Smooth muscle cell (in vitro differentiated cells): Measurements from ENCODE around the gene LRP1. TPM values are rescaled to one million over a fixed set of nuclear protein-coding genes. Genes with fewer than 3 reads are reported as not detected.

Source experiments
- DNase-seq: peaks from one replicate; lab custom pipeline; 2025; ENCODE audit not compliant: unreplicated experiment; lab: John Stamatoyannopoulos, UW
- H2AFZ ChIP-seq: fragments of 200-600 bp; sonication (generic); 2 replicates; pipeline ENCODE4 v1.6.0; 2016; ENCODE audit warnings: antibody characterized with exemption, low read depth, mild to moderate bottlenecking
- H3F3A ChIP-seq: fragments of 200-600 bp; sonication (generic); 2 replicates; pipeline ENCODE4 v1.6.0; 2017; ENCODE audit warnings: antibody characterized with exemption, low read depth
- H3K27ac ChIP-seq: fragments of 200-600 bp; sonication (generic); 2 replicates; pipeline ENCODE4 v1.5.1; 2016; ENCODE audit warnings: low read depth, mild to moderate bottlenecking
- H3K27me3 ChIP-seq: fragments of 200-600 bp; sonication (generic); 2 replicates; pipeline ENCODE4 v1.6.1; 2016; ENCODE audit warnings: low read depth, mild to moderate bottlenecking
- H3K36me3 ChIP-seq: fragments of 200-600 bp; sonication (generic); 2 replicates; pipeline ENCODE4 v1.5.1; 2016; ENCODE audit warnings: low read depth
- H3K4me1 ChIP-seq: fragments of 200-600 bp; sonication (generic); 2 replicates; pipeline ENCODE4 v1.5.1; 2016; ENCODE audit warnings: low read depth
- H3K4me2 ChIP-seq: fragments of 200-600 bp; sonication (generic); 2 replicates; pipeline ENCODE4 v1.6.0; 2016; ENCODE audit warnings: mild to moderate bottlenecking
- H3K4me3 ChIP-seq: fragments of 200-600 bp; sonication (generic); 2 replicates; pipeline ENCODE4 v1.5.1; 2016; ENCODE audit warnings: mild to moderate bottlenecking
- H3K79me2 ChIP-seq: fragments of 200-600 bp; sonication (generic); 2 replicates; pipeline ENCODE4 v1.6.0; 2016; ENCODE audit warnings: low read depth, mild to moderate bottlenecking
- H3K9ac ChIP-seq: fragments of 200-600 bp; sonication (generic); 2 replicates; pipeline ENCODE4 v1.6.0; 2016; ENCODE audit warnings: low read depth
- H3K9me3 ChIP-seq: fragments of 200-600 bp; sonication (generic); replicated peaks from 2 replicates; pipeline ENCODE4 v1.5.1; 2016; ENCODE audit warnings: low read depth
- H4K20me1 ChIP-seq: fragments of 200-600 bp; sonication (generic); 2 replicates; pipeline ENCODE4 v1.6.0; 2016; ENCODE audit warnings: low read depth
- WGBS: methylation state at CpG from one replicate; pipeline ENCODE4 v1.1.7; 2016; ENCODE audit warnings: low lambda C conversion rate; 5-methylcytosine and 5-hydroxymethylcytosine counted together
- polyA plus RNA-seq: library from polyadenylated mRNA; unstranded; fragments of >200 nt; fragmentation: Nextera tagmentation; extraction: Ambion mirVana; gene quantifications from 2 replicates; pipeline ENCODE4 v1.2.1, GENCODE V29; 2016
- total RNA-seq: library from RNA; depleted of rRNA; stranded (reverse); fragments of >200 nt; gene quantifications from 2 replicates; pipeline ENCODE4 v1.2.3, GENCODE V29; 2014
- TF ChIP-seq, protein P1 (sequence below): fragments of 200-600 bp; sonication (generic); IDR thresholded peaks from 2 replicates; pipeline ENCODE4 v1.5.1; 2017; ENCODE audit warnings: borderline replicate concordance, mild to moderate bottlenecking, antibody characterized with exemption; ENCODE audit not compliant: insufficient read depth, poor library complexity, severe bottlenecking

LRP1 gene
- total and polyA plus RNA-seq, 2 experiments from 2014 or later = 75.3 to 95.4 TPM

DNA sequence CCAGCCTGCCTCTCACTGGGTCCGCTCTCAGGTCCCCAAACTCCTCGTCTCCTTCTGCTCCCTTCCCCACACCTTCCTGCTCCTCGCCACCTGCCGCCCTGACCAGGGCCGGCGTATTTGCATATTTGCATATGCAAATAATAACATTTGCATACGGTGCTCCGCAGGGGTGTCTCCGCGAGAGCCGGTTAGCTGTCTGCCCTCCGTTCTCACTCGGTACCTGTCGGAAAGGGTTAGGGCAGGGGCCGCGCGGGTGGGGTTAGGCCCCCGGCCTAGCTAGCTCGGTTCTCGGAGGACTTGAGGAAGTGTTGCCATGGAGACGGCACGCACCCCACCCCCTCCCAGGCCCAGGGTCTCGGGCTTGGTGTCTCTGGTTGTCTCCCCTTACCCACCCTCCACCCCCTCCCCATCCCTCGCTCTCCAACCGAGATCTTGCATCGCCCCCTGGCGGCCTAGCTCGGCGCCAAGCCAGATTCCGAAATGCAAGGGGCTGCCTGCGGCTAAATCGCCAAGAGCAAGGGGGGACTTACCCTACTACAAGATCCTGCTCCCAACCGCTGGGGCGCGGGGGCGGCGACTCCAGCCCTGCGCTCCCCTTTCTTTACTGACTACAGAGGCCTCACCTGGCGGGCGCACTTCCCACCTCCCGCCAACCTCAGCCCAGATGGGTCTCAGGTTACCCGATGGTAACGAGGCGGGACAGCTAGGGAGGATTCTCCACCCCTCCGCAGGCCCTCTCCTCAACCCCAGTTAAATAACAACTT lies 114.6 kb downstream of the LRP1 start:
- H3K9ac ChIP-seq = peak overlapping the region; percentile 1
- H2AFZ ChIP-seq = no peak overlapping the region
- peak overlapping the region; percentile 99 for H3K4me2 ChIP-seq
- H3K27ac ChIP-seq = no peak overlapping the region
- H3K27me3 ChIP-seq = peaks cover 18% of the 10 kb centered on the region
- no peaks in the 10 kb centered on the region for H3K9me3 ChIP-seq
- H3K36me3 ChIP-seq = no peaks in the 10 kb centered on the region
- WGBS = 3% methylated on average over 40 of the region's 45 CpGs
- no peaks in the 10 kb centered on the region for H3F3A ChIP-seq
- peak overlapping the region; percentile 57 for H3K4me3 ChIP-seq
- TF ChIP-seq, protein P1, sequence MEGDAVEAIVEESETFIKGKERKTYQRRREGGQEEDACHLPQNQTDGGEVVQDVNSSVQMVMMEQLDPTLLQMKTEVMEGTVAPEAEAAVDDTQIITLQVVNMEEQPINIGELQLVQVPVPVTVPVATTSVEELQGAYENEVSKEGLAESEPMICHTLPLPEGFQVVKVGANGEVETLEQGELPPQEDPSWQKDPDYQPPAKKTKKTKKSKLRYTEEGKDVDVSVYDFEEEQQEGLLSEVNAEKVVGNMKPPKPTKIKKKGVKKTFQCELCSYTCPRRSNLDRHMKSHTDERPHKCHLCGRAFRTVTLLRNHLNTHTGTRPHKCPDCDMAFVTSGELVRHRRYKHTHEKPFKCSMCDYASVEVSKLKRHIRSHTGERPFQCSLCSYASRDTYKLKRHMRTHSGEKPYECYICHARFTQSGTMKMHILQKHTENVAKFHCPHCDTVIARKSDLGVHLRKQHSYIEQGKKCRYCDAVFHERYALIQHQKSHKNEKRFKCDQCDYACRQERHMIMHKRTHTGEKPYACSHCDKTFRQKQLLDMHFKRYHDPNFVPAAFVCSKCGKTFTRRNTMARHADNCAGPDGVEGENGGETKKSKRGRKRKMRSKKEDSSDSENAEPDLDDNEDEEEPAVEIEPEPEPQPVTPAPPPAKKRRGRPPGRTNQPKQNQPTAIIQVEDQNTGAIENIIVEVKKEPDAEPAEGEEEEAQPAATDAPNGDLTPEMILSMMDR = peak; percentile 74
- peaks cover 35% of the 10 kb centered on the region for H4K20me1 ChIP-seq
- DNase-seq = peak; percentile 30
- peaks cover 29% of the 10 kb centered on the region for H3K4me1 ChIP-seq
- H3K79me2 ChIP-seq = no peaks in the 10 kb centered on the region

DNA sequence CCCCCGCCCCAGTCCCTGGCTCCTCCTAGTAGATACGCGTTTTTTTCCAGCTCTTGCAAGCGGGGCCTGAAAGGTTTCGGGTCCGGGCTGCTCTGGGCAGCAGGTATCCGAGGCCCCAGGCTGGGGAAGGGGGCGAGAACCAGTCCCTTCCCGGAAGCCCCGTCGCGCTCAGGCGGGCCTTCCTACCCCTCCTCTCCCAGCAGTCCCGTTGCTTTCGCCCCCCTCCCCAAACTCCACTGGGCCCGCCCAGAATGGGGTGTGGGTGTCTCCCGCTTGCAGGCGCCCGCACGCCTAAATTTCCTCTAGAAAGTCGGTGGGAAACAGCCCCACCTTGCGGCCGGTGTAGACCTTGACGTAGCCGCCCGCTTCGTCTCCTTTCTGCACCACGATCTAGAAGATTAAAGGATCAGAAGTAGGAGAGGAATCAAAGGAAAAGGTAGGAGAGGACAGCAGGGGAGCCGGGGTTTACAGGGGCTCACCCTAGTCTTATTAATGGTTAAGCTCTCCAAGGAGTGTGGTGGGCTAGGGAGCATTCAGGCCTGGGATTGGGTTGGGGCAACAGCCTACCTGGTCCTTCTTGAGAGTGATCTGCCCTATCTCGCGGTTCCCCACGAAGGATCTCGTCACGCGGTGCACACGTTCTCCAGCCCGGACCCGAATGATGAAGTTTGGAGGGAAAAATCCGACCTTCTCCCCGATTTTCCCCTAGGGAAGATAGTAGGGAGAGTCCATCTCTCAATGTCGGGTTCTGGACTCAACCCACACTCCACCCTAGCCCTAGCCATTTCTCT lies 115.4 kb downstream of the LRP1 start:
- Histone ChIP-seq H3K27ac (no peak overlapping the region), H3K4me1 (peaks cover 29% of the 10 kb centered on the region), H4K20me1 (peaks cover 35% of the 10 kb centered on the region), H3K79me2 (no peaks in the 10 kb centered on the region), H3K27me3 (peaks cover 18% of the 10 kb centered on the region), H3F3A (no peaks in the 10 kb centered on the region), H3K4me2 (peak overlapping the region; percentile 99), H2AFZ (no peak overlapping the region), H3K9me3 (no peaks in the 10 kb centered on the region), H3K4me3 (peak overlapping the region; percentile 57), H3K9ac (peak overlapping the region; percentile 1), H3K36me3 (no peaks in the 10 kb centered on the region)
- WGBS = 19% methylated on average over 39 of the region's 41 CpGs
- peak; percentile 39 for DNase-seq
- TF ChIP-seq, protein P1 = peak; percentile 75

DNA sequence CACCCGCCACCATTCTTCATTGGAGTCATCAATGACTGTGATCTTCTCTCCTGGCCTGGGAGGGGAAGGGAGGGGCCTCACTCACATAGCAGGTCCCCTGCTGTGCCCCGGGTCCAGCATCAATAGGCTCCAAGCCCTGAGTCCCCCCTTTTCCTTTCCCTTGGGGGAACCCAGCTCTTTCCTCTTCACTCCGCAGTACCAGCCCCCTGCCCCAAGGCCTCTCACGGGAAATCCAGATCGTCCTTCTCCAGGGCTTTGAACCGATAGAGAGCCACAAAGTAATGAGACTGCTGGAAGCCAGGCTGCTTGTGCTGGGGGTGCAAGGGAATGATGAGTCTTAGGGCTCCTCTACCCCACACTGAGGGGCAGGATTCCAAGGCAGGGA lies 116.0 kb downstream of the LRP1 start:
- no peak overlapping the region for H3K9ac ChIP-seq
- H3K4me1 ChIP-seq = peaks cover 28% of the 10 kb centered on the region
- 84% methylated on average over 6 of the region's 6 CpGs for WGBS
- DNase-seq = no peak
- no peaks in the 10 kb centered on the region for H3K9me3 ChIP-seq
- H3K27ac ChIP-seq = no peak overlapping the region
- no peak overlapping the region for H3K4me2 ChIP-seq
- no peak overlapping the region for H2AFZ ChIP-seq
- H3F3A ChIP-seq = no peaks in the 10 kb centered on the region
- H3K36me3 ChIP-seq = no peaks in the 10 kb centered on the region
- TF ChIP-seq, protein P1 = no peak
- no peaks in the 10 kb centered on the region for H3K79me2 ChIP-seq
- H3K4me3 ChIP-seq = no peak overlapping the region
- H4K20me1 ChIP-seq = peaks cover 35% of the 10 kb centered on the region
- H3K27me3 ChIP-seq = peaks cover 18% of the 10 kb centered on the region
